Epithelial cell of proximal tubule (primary cell): ENCODE results near the gene DLGAP5. TPM values are rescaled to one million over a fixed set of nuclear protein-coding genes. Genes with fewer than 3 reads are reported as not detected.

Experiments
- DNase-seq: peaks from one replicate; pipeline ENCODE4 v3.0.0-alpha.2; 2011; ENCODE audit warnings: low read depth
- H3K4me3 ChIP-seq: 2 replicates; pipeline ENCODE4 v1.5.1; 2011; ENCODE audit warnings: low read depth, mild to moderate bottlenecking, low read length
- total RNA-seq: library from RNA; depleted of rRNA; stranded (reverse); fragments of >200 nt; gene quantifications from 2 replicates; pipeline ENCODE4 v1.2.3, GENCODE V29; 2015
- TF ChIP-seq, protein P1 (sequence below): conservative IDR thresholded peaks from 2 replicates; pipeline ENCODE4 v1.5.1; 2012; ENCODE audit warnings: low read depth, mild to moderate bottlenecking, low read length

Gene DLGAP5
- total RNA-seq, 1 donor from 2014 or later: 58.4 TPM

DNA sequence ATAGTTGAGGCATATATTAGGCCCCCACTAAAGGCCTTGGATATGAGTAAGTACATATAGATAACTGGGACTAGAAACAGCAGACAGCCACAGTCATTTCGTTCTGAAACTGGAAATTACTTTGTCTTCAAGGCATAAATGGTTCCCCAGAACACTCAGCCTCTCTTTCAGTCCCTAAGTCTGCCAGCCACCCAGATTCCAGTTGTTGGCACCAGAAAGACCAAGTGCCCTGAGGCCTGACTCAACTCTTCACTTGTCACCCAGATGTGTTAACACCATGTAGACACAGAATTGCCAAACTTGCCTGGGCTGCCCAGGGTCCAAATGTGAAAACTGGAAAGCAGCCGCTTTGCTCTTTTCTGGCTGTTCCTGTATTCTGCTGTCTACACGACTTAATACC lies 65.4 kb downstream of the DLGAP5 start:
- TF ChIP-seq, protein P1, sequence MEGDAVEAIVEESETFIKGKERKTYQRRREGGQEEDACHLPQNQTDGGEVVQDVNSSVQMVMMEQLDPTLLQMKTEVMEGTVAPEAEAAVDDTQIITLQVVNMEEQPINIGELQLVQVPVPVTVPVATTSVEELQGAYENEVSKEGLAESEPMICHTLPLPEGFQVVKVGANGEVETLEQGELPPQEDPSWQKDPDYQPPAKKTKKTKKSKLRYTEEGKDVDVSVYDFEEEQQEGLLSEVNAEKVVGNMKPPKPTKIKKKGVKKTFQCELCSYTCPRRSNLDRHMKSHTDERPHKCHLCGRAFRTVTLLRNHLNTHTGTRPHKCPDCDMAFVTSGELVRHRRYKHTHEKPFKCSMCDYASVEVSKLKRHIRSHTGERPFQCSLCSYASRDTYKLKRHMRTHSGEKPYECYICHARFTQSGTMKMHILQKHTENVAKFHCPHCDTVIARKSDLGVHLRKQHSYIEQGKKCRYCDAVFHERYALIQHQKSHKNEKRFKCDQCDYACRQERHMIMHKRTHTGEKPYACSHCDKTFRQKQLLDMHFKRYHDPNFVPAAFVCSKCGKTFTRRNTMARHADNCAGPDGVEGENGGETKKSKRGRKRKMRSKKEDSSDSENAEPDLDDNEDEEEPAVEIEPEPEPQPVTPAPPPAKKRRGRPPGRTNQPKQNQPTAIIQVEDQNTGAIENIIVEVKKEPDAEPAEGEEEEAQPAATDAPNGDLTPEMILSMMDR: no peak
- no peak for DNase-seq
- no peak overlapping the region for H3K4me3 ChIP-seq

DNA sequence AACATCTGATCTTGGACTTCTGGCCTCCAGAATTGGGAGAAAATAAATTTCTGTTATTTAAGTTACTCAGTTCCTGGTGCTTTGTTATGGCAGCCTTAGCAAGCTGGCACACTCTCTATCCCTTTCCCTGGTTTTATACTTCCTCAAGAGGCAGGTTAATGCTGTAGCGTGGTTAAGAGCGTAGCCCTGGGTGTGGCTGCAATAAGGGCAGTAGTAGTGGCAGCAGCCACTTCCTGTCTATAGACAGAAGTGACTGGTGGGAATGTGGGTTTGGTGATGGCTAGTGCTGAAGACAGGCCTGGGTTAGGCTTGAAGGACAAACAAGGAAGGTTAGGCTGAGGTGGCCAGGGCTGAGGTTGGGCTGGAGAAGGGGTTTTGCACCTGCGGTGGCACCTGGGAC lies 66.0 kb downstream of the DLGAP5 start:
- no peak overlapping the region for H3K4me3 ChIP-seq
- DNase-seq: no peak
- TF ChIP-seq, protein P1: no peak

DNA sequence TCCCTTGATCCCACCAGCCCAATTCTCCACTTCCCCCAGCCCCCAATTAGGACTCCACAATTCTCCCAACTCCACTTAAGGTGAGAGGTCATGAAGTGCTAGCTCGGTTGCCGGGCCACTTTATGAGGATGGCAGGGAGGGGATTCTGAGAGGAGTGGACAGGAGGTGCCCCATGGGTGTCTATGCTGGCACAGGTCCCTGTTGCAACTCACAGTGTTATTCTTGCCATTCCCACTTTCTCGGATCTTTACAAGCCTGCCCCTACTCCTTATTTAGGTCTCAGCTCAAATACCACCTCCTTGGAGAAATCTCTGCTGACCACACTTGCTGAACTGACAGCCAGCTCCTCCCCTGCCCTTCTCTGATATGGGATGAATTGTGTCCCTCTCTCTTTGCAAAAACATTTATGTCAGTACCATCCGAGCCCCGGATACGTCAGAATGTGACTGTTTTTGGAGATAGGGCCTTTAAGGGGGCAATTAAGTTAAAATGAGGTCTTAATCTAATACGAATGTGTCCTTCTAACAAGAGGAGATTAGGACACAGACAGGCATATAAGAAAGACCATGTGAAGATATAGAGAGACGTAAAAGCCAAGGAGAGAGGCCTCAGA lies 66.5 kb downstream of the DLGAP5 start:
- DNase-seq: no peak
- H3K4me3 ChIP-seq: no peak overlapping the region
- TF ChIP-seq, protein P1: no peak

DNA sequence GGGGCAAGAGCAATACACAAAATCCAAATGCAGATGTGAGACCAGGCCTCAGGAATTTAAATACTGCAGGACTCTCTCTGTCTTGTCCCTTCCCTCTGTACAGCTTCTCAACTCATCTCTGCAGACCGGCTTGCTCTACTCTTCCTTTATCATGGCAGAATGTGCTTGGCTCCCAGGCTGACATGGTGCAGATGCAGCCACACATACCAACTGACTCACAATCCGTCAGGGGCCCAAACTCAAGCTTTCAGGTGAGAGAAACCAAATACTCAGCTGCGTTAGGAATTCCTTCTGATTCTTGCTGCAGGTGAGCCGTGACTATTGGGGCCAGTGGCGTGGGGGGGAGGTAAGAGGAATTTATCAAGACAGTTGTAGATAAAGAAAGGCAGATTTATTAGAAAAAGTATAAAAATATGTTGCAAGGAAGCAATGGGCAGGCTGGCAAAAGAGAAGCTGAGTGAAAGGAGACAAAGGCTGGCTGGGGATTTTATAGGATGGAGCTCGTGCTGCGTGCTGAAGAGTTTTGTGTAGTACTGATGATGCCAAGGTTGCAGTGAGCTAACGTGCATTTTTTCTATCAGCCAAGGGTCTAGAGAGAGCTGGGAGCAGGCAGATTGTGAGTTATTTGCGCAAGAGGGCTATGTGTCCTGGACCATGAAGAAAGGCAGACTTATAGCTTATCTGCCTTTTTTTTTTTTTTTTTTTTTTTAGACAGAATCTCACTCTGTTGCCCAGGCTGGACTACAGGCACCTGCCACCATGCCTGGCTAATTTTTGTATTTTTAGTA lies 67.3 kb downstream of the DLGAP5 start:
- H3K4me3 ChIP-seq: no peak overlapping the region
- TF ChIP-seq, protein P1: no peak

DNA sequence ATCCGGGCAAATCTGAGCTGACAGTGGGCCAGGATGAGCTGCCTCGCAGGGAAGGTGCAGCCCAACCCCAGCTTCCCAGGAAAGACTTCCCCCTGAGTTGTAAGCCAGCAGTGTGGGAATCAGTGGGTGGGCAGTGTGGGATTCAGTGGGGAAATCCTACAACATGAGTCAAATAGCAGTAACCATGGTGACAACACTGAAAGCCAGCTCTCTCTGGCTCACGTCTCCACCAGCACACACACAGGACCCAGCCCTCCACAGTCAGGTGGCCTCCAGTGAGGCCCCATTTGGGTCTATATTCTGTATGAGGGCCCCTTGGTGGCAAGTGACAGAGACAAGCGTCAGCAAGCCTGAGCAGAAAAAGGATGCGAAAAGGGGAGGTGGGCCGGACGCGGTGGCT lies 68.3 kb downstream of the DLGAP5 start:
- H3K4me3 ChIP-seq: no peak overlapping the region
- DNase-seq: no peak

More for the DNA sequence above, 67.3 kb downstream of the DLGAP5 start:
- DNase-seq: no peak

DNA sequence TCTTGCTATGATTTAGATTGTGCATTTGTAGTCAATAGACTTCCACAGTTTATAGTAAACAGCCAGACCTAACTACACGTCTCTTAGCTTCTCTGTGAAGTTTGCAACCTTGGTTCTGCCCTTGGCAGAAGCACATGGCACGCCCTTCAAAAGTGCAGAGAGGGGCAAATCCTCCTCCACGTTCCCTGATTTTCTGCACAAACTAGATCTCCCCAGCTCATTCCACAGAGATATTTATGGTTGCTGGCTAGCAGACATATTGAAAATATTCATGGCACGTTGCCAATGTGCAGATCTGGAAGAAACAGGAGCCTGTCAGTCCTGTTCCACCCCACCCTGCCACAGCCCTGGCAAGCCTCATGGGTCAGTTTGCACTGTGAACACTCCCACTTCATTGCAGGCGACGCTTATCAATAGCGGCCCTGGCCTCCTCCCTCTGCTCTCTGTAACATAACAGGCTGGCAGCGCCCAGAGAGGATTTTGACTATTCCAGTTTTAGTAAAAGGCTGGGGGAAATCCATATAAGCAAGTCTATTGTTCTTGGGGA lies 68.9 kb downstream of the DLGAP5 start:
- H3K4me3 ChIP-seq: no peak overlapping the region
- TF ChIP-seq, protein P1: no peak
- DNase-seq: no peak

More for the DNA sequence above, 68.3 kb downstream of the DLGAP5 start:
- TF ChIP-seq, protein P1: no peak
